NCI-H1048 (cell line): Measurements from ENCODE around the gene GTF2E1.

Experiments used
- DNase-seq: peaks from one replicate; lab custom pipeline; 2025; lab: John Stamatoyannopoulos, UW

GTF2E1 gene

GRCh38 chr3:120800625-120801024 lies 58.1 kb downstream of the GTF2E1 start:
- no peak for DNase-seq

GRCh38 chr3:120801484-120801883 lies 58.9 kb downstream of the GTF2E1 start:
- no peak for DNase-seq

GRCh38 chr3:120802916-120803315 lies 60.4 kb downstream of the GTF2E1 start:
- no peak for DNase-seq

- no peak for DNase-seq
Measured at GRCh38 chr3:120816728-120817127, 74.2 kb downstream of the GTF2E1 start.

- DNase-seq, result no peak
Measured at GRCh38 chr3:120820748-120821147, 78.2 kb downstream of the GTF2E1 start.

- no peak for DNase-seq
Measured at GRCh38 chr3:120821426-120821825, 78.9 kb downstream of the GTF2E1 start.

- DNase-seq, result no peak
Measured at GRCh38 chr3:120823156-120823555, 80.6 kb downstream of the GTF2E1 start.

- DNase-seq, result no peak
Measured at GRCh38 chr3:120824613-120825012, 82.1 kb downstream of the GTF2E1 start.

GRCh38 chr3:120828796-120829195 lies 86.3 kb downstream of the GTF2E1 start:
- no peak for DNase-seq

- DNase-seq, result no peak
Measured at GRCh38 chr3:120831066-120831465, 88.5 kb downstream of the GTF2E1 start.
